Upper lobe of left lung (tissue), 6 donors: ENCODE results near the gene TMEM9B. TPM values are rescaled to one million over a fixed set of nuclear protein-coding genes. Genes with fewer than 3 reads are reported as not detected.

Experiments used
- ATAC-seq, 2 donors: fragments of 200-7000 bp; cut with Tn5 transposase; one replicate each; pipeline ENCODE4 v1.9.1; 2022; ENCODE audit warnings: mild to moderate bottlenecking in 2 of 2, moderate library complexity in 2 of 2; ENCODE audit not compliant: low FRiP score in 2 of 2
- DNase-seq, 2 donors: peaks; one replicate each; pipeline ENCODE4 v3.0.0-alpha.2; 2019 to 2020
- H3K27ac ChIP-seq, 4 donors: fragments of 200-600 bp; sonication (generic); one replicate each; pipeline ENCODE4 v1.5.1; 2016 to 2019
- H3K27me3 ChIP-seq, 4 donors: fragments of 200-600 bp; sonication (generic); one replicate each; pipeline ENCODE4 v1.5.1; 2017 to 2019
- H3K36me3 ChIP-seq, 4 donors: fragments of 200-600 bp; sonication (generic); one replicate each; pipeline ENCODE4 v1.5.1; 2016 to 2019
- H3K4me1 ChIP-seq, 4 donors: fragments of 200-600 bp; sonication (generic); one replicate each; pipeline ENCODE4 v1.5.1; 2018 to 2019
- H3K4me3 ChIP-seq, 4 donors: fragments of 200-600 bp; sonication (generic); one replicate each; pipeline ENCODE4 v1.5.1; 2017 to 2019; ENCODE audit warnings: mild to moderate bottlenecking in 2 of 4, moderate library complexity in 1 of 4
- H3K9me3 ChIP-seq, 4 donors: fragments of 200-600 bp; sonication (generic); one replicate each; pipeline ENCODE4 v1.5.1; 2018 to 2019
- EP300 ChIP-seq, 4 donors: sonication (generic); formaldehyde crosslinking; IDR thresholded peaks; one replicate each; pipeline ENCODE4 v1.5.1; 2017; ENCODE audit warnings: antibody characterized with exemption in 4 of 4, control low read depth in 2 of 4
- POLR2A ChIP-seq, 4 donors: fragments of 450-650 bp; IDR thresholded peaks; one replicate each; pipeline ENCODE4 v1.5.1; 2016 to 2017; ENCODE audit warnings: antibody characterized with exemption in 4 of 4, mild to moderate bottlenecking in 2 of 4
- POLR2AphosphoS5 ChIP-seq, 2 donors: sonication (generic); formaldehyde crosslinking; IDR thresholded peaks; one replicate each; pipeline ENCODE4 v1.5.1; 2017; ENCODE audit warnings: antibody characterized with exemption in 2 of 2
- WGBS, 2 donors: methylation state at CpG; one replicate each; pipeline ENCODE4 v1.1.5; 2017 to 2018; 5-methylcytosine and 5-hydroxymethylcytosine counted together
- total RNA-seq, 6 donors: library from RNA; depleted of rRNA in 4 of 6; stranded (reverse); fragments of >200 nt in 4 of 6; gene quantifications; one replicate each; pipeline versions ENCODE4 v1.1.0 to v1.2.1, GENCODE V29; 2016 to 2021
- TF ChIP-seq, protein P1 (sequence below), 6 experiments: fragments of 450-650 bp in 4 of 6; fragments of 200-600 bp in 2 of 6; sonication (generic) in 2 of 6; IDR thresholded peaks; one replicate each; pipeline ENCODE4 v1.5.1; 2016 to 2019; ENCODE audit warnings: antibody characterized with exemption in 6 of 6
- donor health status: DM: no; HTN: no; CAD: no; lungs with moderate emphysema.
- donor health status: DM: no; HTN: yes; CAD: no; lungs with severe emphysema.

Gene TMEM9B
- total RNA-seq, 6 donors from 2014 or later: 23.0 to 86.6 (median 56.0) TPM

DNA sequence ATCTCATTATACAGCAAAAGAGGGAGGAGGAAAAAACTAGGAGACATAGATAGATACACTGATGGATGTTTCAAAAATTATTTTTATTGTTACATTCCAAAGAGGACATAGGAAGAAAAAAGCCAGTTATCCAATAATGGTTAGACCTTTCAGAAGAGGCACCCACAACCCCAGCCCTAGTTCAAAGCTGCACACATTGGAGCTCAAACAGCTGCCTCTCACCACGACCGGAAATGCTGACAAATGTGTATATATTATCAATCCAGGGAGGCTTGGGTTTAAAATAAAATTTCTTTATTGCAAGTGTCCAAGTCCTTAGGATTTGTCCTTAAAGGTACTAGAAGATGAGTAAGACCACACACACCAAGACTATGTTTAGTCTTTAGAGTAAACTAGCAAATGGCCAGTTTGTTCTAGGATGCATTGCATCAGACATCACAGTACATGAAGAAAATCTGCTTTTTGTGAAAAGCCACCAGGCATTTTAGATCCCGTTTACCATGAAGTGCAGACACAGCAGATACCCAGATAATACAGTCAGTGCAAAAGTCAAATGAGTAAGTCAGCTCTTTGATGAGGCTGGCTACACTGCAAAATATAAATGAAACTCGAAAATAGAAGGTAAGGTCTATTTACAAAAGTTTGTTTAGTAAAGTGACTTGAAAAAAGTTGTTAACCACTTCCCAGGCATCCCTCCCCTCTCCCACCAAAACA lies 16.9 kb downstream of the TMEM9B start:
- ATAC-seq: no peak
- Histone ChIP-seq H3K9me3 (no peaks in the 10 kb centered on the region), H3K4me1 (no peaks in the 10 kb centered on the region), H3K4me3 (no peak overlapping the region), H3K27me3 (no peaks in the 10 kb centered on the region), H3K27ac (no peak overlapping the region), H3K36me3 (peaks cover 10 to 52% (median 25%) of the 10 kb centered on the region in 4 donors)
- no peak for DNase-seq
- no peak for TF ChIP-seq POLR2A (IDR thresholded peaks at IDR 0.05)
- TF ChIP-seq EP300 (IDR thresholded peaks at IDR 0.05): no peak
- TF ChIP-seq, protein P1, sequence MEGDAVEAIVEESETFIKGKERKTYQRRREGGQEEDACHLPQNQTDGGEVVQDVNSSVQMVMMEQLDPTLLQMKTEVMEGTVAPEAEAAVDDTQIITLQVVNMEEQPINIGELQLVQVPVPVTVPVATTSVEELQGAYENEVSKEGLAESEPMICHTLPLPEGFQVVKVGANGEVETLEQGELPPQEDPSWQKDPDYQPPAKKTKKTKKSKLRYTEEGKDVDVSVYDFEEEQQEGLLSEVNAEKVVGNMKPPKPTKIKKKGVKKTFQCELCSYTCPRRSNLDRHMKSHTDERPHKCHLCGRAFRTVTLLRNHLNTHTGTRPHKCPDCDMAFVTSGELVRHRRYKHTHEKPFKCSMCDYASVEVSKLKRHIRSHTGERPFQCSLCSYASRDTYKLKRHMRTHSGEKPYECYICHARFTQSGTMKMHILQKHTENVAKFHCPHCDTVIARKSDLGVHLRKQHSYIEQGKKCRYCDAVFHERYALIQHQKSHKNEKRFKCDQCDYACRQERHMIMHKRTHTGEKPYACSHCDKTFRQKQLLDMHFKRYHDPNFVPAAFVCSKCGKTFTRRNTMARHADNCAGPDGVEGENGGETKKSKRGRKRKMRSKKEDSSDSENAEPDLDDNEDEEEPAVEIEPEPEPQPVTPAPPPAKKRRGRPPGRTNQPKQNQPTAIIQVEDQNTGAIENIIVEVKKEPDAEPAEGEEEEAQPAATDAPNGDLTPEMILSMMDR (IDR thresholded peaks at IDR 0.05): no peak
- no peak for TF ChIP-seq POLR2AphosphoS5 (IDR thresholded peaks at IDR 0.05)
- 74 to 86% methylated on average over 4 of the region's 4 CpGs for WGBS, 2 donors

DNA sequence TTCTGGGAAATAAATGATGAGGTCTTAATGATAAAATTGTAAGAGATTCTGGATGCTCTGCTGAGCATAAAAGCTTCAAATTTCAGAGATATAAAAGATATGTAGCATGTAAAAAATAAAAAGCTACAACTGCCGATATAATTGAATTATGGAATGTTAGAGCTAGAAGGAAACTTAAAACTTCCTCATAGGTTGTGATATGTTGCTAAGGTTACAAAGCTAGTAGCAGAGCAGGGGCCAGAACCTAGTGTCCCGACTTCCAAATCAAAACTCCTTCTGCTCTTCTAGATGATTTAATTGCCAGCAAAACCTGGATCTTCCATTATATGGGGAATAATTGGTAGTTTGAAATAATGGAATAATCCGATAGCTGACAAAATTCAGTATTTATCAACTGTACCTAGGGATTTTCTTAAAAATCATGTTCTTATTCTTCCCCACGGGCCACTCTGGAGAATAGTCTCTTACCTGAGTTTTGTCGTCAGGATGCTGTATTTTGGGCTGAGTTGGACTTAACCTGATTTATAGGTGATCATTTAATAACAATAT lies 21.6 kb downstream of the TMEM9B start, which contains the start of gene ASCL3:
Gene ASCL3, minus strand, starts transcription at position 499 of the 549 bp plus-strand sequence. CDS start 4,855 bp downstream, outside the sequence.
- H3K4me3 ChIP-seq: no peak within 1 kb of the TSS
- no peaks in the 10 kb centered on the region for H3K4me1 ChIP-seq
- DNase-seq (no peak), ATAC-seq (no peak)
- 72 to 81% methylated on average over 5 of the region's 5 CpGs for WGBS, 2 donors
- H3K9me3 ChIP-seq: no peaks in the 10 kb centered on the region
- TF ChIP-seq POLR2A (IDR thresholded peaks at IDR 0.05): no peak
- TF ChIP-seq, protein P1 (IDR thresholded peaks at IDR 0.05): no peak
- no peak for TF ChIP-seq EP300 (IDR thresholded peaks at IDR 0.05)
- no peak for TF ChIP-seq POLR2AphosphoS5 (IDR thresholded peaks at IDR 0.05)
- H3K27ac ChIP-seq: no peak within 1 kb of the TSS
- peaks cover 3 to 10% (median 6%) of the 10 kb centered on the region in 4 donors for H3K36me3 ChIP-seq
- H3K27me3 ChIP-seq: no peaks in the 10 kb centered on the region

DNA sequence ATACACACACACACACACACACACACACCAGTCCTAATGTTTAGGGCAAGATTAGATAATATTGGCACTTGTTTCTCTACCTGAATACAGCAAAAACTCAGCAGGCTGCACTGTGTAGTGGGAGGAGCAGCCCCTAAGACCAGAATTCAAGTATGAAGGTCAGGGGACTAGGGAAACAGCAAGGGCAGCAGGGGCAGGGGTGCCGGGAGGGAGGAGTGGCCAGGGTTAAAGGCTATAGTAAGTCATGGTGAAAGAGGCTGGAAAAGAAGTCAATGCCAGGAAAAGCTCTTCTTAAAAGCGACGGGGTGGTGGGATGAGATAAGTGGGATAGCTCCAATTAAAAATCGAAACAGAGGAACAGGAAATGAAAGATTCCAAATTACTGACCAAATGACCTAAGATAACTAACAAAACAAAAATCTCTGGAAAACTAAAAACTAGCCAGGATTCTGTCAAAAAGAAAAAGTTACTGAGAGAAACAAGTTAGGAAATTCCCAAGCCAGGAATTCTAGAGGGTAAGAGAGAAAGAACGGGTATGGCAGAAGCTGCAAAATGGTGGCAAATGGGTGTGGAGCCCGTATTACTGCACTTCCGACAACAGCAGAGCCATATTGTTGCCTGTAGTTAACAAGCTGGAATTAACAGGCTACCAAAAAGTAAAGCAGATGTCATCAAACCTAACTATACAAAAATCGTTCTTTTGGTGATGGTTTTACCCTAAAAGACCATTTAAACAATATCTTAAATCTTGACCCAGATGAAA lies 22.7 kb downstream of the TMEM9B start:
- Histone ChIP-seq H3K4me1 (no peaks in the 10 kb centered on the region), H3K27ac (no peak overlapping the region), H3K36me3 (peaks cover 0 to 3% (median 0%) of the 10 kb centered on the region in 4 donors), H3K4me3 (no peak overlapping the region), H3K9me3 (no peaks in the 10 kb centered on the region), H3K27me3 (no peaks in the 10 kb centered on the region)
- 63 to 65% methylated on average over 8 of the region's 8 CpGs for WGBS, 2 donors
- TF ChIP-seq EP300 (IDR thresholded peaks at IDR 0.05) (no peak), POLR2AphosphoS5 (IDR thresholded peaks at IDR 0.05) (no peak), POLR2A (IDR thresholded peaks at IDR 0.05) (no peak)
- TF ChIP-seq, protein P1 (IDR thresholded peaks at IDR 0.05): no peak
- no peak for DNase-seq
- no peak for ATAC-seq

DNA sequence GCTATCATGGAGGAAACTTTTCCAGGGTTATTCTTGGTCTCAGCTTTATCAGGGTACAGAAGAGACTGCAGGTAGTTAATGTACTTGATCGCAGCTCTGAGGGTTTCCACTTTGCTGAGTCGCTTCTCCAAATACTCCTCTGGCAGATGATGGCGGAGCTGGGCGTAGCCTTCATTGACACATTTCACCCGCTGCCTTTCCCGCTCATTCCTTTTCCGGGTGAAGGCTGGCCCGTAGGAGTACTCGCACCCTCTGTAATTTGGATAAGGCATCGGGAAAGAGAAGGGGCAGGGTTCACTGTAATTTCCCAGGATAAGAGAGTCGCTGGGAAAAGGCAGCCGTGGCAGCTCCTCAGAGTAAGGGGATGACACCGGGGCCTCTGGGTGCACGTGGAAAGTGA lies 26.6 kb downstream of the TMEM9B start:
- Histone ChIP-seq H3K36me3 (no peaks in the 10 kb centered on the region), H3K27me3 (no peaks in the 10 kb centered on the region), H3K4me3 (no peak overlapping the region), H3K27ac (no peak overlapping the region), H3K9me3 (no peaks in the 10 kb centered on the region), H3K4me1 (no peaks in the 10 kb centered on the region)
- TF ChIP-seq EP300 (IDR thresholded peaks at IDR 0.05) (no peak), POLR2A (IDR thresholded peaks at IDR 0.05) (no peak), POLR2AphosphoS5 (IDR thresholded peaks at IDR 0.05) (no peak)
- TF ChIP-seq, protein P1 (IDR thresholded peaks at IDR 0.05): no peak
- no peak for DNase-seq
- no peak for ATAC-seq
- 87 to 88% methylated on average over 14 of the region's 14 CpGs for WGBS, 2 donors
